OCI-LY3 (cell line): ENCODE results near the gene GRAMD4.

Experiments used
- H2AFZ ChIP-seq: fragments of 200-600, 300-600 bp; shearing (Covaris generic); 2 replicates; pipeline ENCODE4 v1.6.0; 2014; ENCODE audit warnings: antibody characterized with exemption, low read depth, low read length
- H3K27ac ChIP-seq: fragments of 200-600, 300-600 bp; sonication (generic); 2 replicates; pipeline ENCODE4 v1.5.1; 2014; ENCODE audit warnings: mild to moderate bottlenecking, low read length, moderate library complexity, mixed read lengths
- H3K27me3 ChIP-seq: fragments of 200-600, 300-600 bp; sonication (generic); 2 replicates; pipeline ENCODE4 v1.6.1; 2014; ENCODE audit warnings: low read depth, low read length, mixed read lengths
- H3K36me3 ChIP-seq: fragments of 200-600, 300-600 bp; sonication (generic); replicated peaks from 2 replicates; pipeline ENCODE3; 2014; ENCODE audit warnings: low read depth, low read length, mixed read lengths
- H3K4me1 ChIP-seq: fragments of 300-600, 200-600 bp; sonication (generic); 2 replicates; pipeline ENCODE4 v1.6.1; 2014; ENCODE audit warnings: low read length, mixed read lengths
- H3K4me2 ChIP-seq: fragments of 200-600, 300-600 bp; sonication (generic); 2 replicates; pipeline ENCODE4 v1.6.1; 2014; ENCODE audit warnings: low read length, mixed read lengths
- H3K4me3 ChIP-seq: fragments of 300-600, 200-600 bp; sonication (generic); 2 replicates; pipeline ENCODE4 v1.5.1; 2014; ENCODE audit warnings: antibody characterized with exemption, mild to moderate bottlenecking, low read length, moderate library complexity
- H3K79me2 ChIP-seq: fragments of 300-600, 200-600 bp; shearing (Covaris generic); 2 replicates; pipeline ENCODE4 v1.6.1; 2014; ENCODE audit warnings: mild to moderate bottlenecking, low read length, mixed read lengths
- H3K9ac ChIP-seq: fragments of 300-600, 200-600 bp; shearing (Covaris generic); 2 replicates; pipeline ENCODE4 v1.6.0; 2014; ENCODE audit warnings: mild to moderate bottlenecking, low read length, moderate library complexity
- H3K9me3 ChIP-seq: fragments of 200-600, 300-600 bp; shearing (Covaris generic); 2 replicates; pipeline ENCODE4 v1.6.1; 2014; ENCODE audit warnings: low read length, mixed read lengths; ENCODE audit not compliant: insufficient read depth
- H4K20me1 ChIP-seq: fragments of 200-600, 300-600 bp; sonication (generic); 2 replicates; pipeline ENCODE4 v1.6.1; 2016; ENCODE audit warnings: low read length, mixed read lengths; ENCODE audit not compliant: insufficient read depth
- EZH2phosphoT487 ChIP-seq: fragments of 200-600 bp; shearing (Covaris generic); IDR thresholded peaks from 2 replicates; pipeline ENCODE4 v1.6.1; 2018; ENCODE audit warnings: antibody characterized with exemption, mixed run types, low read depth
- TF ChIP-seq, protein P1 (sequence below): fragments of 200-600, 300-600 bp; sonication (generic); IDR thresholded peaks from 2 replicates; pipeline ENCODE4 v1.5.1; 2014; ENCODE audit warnings: antibody characterized with exemption, low read length, low read depth

Gene GRAMD4

GRCh38 chr22:46676881-46677280 is 56.7 kb downstream of the GRAMD4 start:
- Histone ChIP-seq H3K36me3 (peaks cover 29% of the 10 kb centered on the region), H3K4me1 (peaks cover 10% of the 10 kb centered on the region), H3K27me3 (no peaks in the 10 kb centered on the region), H3K4me3 (no peak overlapping the region), H3K4me2 (no peak overlapping the region), H2AFZ (no peak overlapping the region), H3K79me2 (no peaks in the 10 kb centered on the region), H4K20me1 (peaks cover 7% of the 10 kb centered on the region), H3K27ac (no peak overlapping the region), H3K9ac (no peak overlapping the region), H3K9me3 (no peaks in the 10 kb centered on the region)
- TF ChIP-seq EZH2phosphoT487: no peak
- TF ChIP-seq, protein P1, sequence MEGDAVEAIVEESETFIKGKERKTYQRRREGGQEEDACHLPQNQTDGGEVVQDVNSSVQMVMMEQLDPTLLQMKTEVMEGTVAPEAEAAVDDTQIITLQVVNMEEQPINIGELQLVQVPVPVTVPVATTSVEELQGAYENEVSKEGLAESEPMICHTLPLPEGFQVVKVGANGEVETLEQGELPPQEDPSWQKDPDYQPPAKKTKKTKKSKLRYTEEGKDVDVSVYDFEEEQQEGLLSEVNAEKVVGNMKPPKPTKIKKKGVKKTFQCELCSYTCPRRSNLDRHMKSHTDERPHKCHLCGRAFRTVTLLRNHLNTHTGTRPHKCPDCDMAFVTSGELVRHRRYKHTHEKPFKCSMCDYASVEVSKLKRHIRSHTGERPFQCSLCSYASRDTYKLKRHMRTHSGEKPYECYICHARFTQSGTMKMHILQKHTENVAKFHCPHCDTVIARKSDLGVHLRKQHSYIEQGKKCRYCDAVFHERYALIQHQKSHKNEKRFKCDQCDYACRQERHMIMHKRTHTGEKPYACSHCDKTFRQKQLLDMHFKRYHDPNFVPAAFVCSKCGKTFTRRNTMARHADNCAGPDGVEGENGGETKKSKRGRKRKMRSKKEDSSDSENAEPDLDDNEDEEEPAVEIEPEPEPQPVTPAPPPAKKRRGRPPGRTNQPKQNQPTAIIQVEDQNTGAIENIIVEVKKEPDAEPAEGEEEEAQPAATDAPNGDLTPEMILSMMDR: no peak

DNA sequence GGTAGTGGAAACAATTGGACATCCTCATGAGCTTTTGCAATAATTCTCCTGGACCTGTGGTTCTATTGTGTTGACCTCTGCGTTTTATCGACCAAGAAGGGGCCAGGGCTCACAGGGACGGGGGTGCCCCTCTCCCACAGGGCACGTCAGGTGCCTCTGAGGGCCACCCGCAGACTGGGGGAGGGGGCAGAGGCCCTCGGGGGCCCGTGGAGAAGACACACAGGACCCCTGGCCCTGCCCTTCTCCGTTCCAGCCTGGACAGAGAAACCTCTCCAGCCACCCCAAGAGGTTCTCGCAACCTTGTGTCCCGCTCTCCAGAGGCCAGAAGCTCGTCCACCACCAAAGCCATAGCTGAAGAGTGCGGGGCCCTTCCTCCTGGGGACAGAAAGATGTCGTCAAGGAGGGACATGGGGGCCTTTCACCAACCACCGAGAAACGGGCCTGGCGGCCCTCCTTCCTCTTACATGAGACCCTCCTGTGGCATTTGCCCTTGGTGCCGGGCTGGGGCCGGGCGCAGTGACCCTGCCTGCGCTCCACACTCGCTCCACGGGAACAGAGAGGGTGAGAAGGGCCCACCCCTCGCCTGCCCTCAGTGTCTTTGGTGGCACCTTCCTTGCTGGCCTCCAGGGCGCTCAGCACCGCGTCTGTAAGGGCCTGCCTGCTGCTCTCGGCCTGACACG is 57.3 kb downstream of the GRAMD4 start:
- H3K36me3 ChIP-seq: peaks cover 28% of the 10 kb centered on the region
- no peak overlapping the region for H3K27ac ChIP-seq
- H3K27me3 ChIP-seq: no peaks in the 10 kb centered on the region
- no peak overlapping the region for H3K9ac ChIP-seq
- no peaks in the 10 kb centered on the region for H3K79me2 ChIP-seq
- H3K4me2 ChIP-seq: no peak overlapping the region
- TF ChIP-seq, protein P1: no peak
- TF ChIP-seq EZH2phosphoT487: no peak
- peaks cover 16% of the 10 kb centered on the region for H3K4me1 ChIP-seq
- no peak overlapping the region for H3K4me3 ChIP-seq
- no peaks in the 10 kb centered on the region for H3K9me3 ChIP-seq
- peaks cover 7% of the 10 kb centered on the region; the same call in 1 of the 2 replicates for H4K20me1 ChIP-seq
- H2AFZ ChIP-seq: no peak overlapping the region

- no peak overlapping the region for H3K27ac ChIP-seq
- TF ChIP-seq, protein P1: no peak
- TF ChIP-seq EZH2phosphoT487: no peak
- peaks cover 7% of the 10 kb centered on the region; the same call in 1 of the 2 replicates for H4K20me1 ChIP-seq
- no peak overlapping the region for H2AFZ ChIP-seq
- H3K4me1 ChIP-seq: peaks cover 23% of the 10 kb centered on the region
- H3K79me2 ChIP-seq: no peaks in the 10 kb centered on the region
- no peak overlapping the region for H3K4me3 ChIP-seq
- H3K9ac ChIP-seq: no peak overlapping the region
- peaks cover 26% of the 10 kb centered on the region for H3K36me3 ChIP-seq
- no peak overlapping the region for H3K4me2 ChIP-seq
- no peaks in the 10 kb centered on the region for H3K27me3 ChIP-seq
- no peaks in the 10 kb centered on the region for H3K9me3 ChIP-seq
These were observed 57.9 kb downstream of the GRAMD4 start for GRCh38 chr22:46678003-46678657.
